VCaP (cell line): Measurements from ENCODE around the gene SIDT2.

ENCODE experiments used
- H3K27ac ChIP-seq: fragments of 450-650 bp; 2 replicates; pipeline ENCODE4 v1.5.1; 2017
- CTCF ChIP-seq: fragments of 450-650 bp; conservative IDR thresholded peaks from 2 replicates; pipeline ENCODE4 v1.5.1; 2017; ENCODE audit warnings: mild to moderate bottlenecking, moderate library complexity

SIDT2 gene

DNA sequence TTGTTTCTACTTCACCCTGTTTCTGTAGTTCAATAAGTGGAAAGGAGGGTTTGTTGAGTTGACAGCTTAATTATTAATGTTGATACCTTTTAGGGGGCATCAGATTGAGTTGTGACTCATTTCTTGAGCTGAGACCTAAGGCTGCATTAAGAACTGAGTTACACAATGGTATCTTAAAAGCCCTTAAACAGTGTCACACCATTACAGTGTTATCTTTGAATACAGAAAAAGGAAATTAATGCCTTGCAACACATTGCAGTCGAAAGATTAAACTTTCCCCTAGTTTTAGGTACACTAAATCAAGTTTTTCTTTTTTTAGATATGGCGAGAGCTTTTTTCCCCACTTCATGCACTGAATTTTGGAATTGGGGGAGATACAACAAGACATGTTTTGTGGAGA lies 17.7 kb upstream of the SIDT2 start:
- TF ChIP-seq CTCF: no peak
- no peak overlapping the region for H3K27ac ChIP-seq

GRCh38 chr11:117166491-117166890 lies 12.1 kb upstream of the SIDT2 start:
- no peak overlapping the region for H3K27ac ChIP-seq
- no peak for TF ChIP-seq CTCF

DNA sequence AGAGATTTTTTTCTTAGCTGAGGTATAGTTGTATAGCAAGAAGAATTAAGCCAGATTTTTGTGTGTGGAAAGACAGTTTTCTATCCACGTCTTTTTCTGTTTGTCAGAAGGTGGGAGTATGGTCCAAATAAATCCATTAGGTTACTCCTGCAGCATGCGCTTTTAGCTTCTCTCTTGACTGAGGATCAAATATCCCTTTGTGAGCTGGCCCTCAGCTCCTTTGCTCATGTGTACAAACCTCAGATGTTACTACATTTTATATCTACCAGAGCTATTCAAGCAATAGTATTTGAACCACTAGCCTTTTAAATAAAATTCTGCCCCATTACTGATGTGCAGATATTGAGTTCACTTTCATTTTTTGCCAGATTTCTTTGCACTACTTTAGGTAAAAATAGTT lies 8.8 kb upstream of the SIDT2 start:
- TF ChIP-seq CTCF: no peak
- H3K27ac ChIP-seq: no peak overlapping the region

DNA sequence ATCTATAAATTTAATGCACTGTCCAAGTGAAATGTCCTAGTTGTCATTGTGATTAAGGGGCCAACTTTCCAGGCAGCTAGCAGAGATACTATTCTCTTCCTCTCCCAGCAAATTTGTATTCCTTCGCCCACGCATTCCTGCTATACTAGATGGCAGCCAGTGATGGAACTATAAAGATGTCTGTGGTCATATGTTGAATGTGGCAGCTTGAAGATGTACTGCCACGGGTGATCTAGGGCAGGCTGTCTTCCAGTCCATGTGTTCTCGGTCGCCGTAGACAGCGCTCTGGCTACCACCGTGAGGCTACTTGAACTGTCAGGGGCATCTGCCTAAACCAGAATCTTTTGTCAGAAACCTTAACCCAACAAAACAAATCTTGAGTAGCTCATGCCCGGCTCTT lies 8.3 kb upstream of the SIDT2 start:
- no peak overlapping the region for H3K27ac ChIP-seq
- no peak for TF ChIP-seq CTCF

DNA sequence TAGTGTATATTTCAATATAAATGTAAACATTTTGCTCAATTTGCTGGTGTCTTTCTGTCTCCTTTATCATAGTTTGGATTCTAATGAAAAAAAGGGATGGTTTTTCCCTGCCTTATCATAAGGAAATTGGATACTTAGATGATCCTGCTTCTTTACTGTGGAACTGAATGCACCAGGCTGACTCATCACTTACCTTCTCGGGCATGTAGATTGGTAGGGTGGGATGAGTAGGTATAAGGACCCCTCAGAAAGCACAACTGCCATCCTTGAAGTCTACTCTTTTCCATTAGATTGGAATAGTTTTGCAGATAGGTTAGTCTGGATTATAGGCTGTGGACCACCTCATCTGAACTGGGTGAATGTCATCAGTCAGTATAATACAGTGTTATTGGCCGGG lies 7.5 kb upstream of the SIDT2 start:
- H3K27ac ChIP-seq: no peak overlapping the region

GRCh38 chr11:117171404-117172061 lies 7.0 kb upstream of the SIDT2 start:
- H3K27ac ChIP-seq: no peak overlapping the region

More for the DNA sequence above, 7.5 kb upstream of the SIDT2 start:
- TF ChIP-seq CTCF: no peak

More at GRCh38 chr11:117171404-117172061, 7.0 kb upstream of the SIDT2 start:
- TF ChIP-seq CTCF: no peak
